SK-N-SH (cell line): ENCODE results near the gene OR9Q1. TPM values are rescaled to one million over a fixed set of nuclear protein-coding genes. Genes with fewer than 3 reads are reported as not detected.

Source experiments
- CTCF ChIA-PET: fragments of 300-600, 350-600 bp; formaldehyde crosslinking; extraction: SDS; loops from one replicate; lab custom pipeline; 2021; lab: Yijun Ruan, JAX
- POLR2A ChIA-PET: fragments of 350-600 bp; sonication (Branson Sonifier 250); formaldehyde crosslinking; extraction: SDS; loops from one replicate; lab custom pipeline; 2020; ENCODE audit warnings: antibody characterized with exemption, inconsistent platforms; lab: Yijun Ruan, JAX
- DNase-seq: peaks from one replicate; pipeline ENCODE4 v3.0.0; 2012
- H2AFZ ChIP-seq: fragments of 200-600 bp; sonication (generic); 2 replicates; pipeline ENCODE4 v1.8.1; 2016; ENCODE audit warnings: antibody characterized with exemption, mild to moderate bottlenecking, low read depth
- H3F3A ChIP-seq: fragments of 200-600 bp; sonication (generic); replicated peaks from 2 replicates; pipeline ENCODE3; 2016; ENCODE audit warnings: antibody characterized with exemption, mild to moderate bottlenecking; ENCODE audit not compliant: insufficient read depth
- H3K27ac ChIP-seq, 2 experiments: fragments of 200-500 bp in 1 of 2; fragments of 200-600 bp in 1 of 2; sonication (Bioruptor generic) in 1 of 2; sonication (generic), shearing (Covaris generic) in 1 of 2; 2 replicates each; pipeline versions ENCODE4 v1.5.1 to v1.6.1; 2014 to 2016; ENCODE audit warnings: low read depth in 2 of 2, inconsistent platforms in 1 of 2, low read length in 1 of 2, mild to moderate bottlenecking in 1 of 2, mixed read lengths in 1 of 2
- H3K27me3 ChIP-seq: fragments of 200-600 bp; sonication (generic), shearing (Covaris generic); 2 replicates; pipeline ENCODE4 v1.6.1; 2016; ENCODE audit warnings: mixed run types; ENCODE audit not compliant: insufficient read depth
- H3K36me3 ChIP-seq, 2 experiments: fragments of 200-500 bp in 1 of 2; fragments of 200-600 bp in 1 of 2; sonication (Bioruptor generic) in 1 of 2; sonication (generic) in 1 of 2; replicated peaks in 1 of 2; 2 replicates each; pipeline versions ENCODE3 to v1.5.1; 2014 to 2016; ENCODE audit warnings: low read length in 1 of 2, mild to moderate bottlenecking in 1 of 2; ENCODE audit not compliant: insufficient read depth in 2 of 2, control insufficient read depth in 1 of 2
- H3K4me1 ChIP-seq, 2 experiments: fragments of 200-500 bp in 1 of 2; fragments of 200-600 bp in 1 of 2; sonication (Bioruptor generic) in 1 of 2; sonication (generic), shearing (Covaris generic) in 1 of 2; 2 replicates each; pipeline versions ENCODE4 v1.5.1 to v1.6.1; 2014 to 2016; ENCODE audit warnings: low read depth in 1 of 2, low read length in 1 of 2, mixed run types in 1 of 2; ENCODE audit not compliant: insufficient read depth in 2 of 2, control insufficient read depth in 1 of 2
- H3K4me2 ChIP-seq: fragments of 200-600 bp; sonication (generic), shearing (Covaris generic); 2 replicates; pipeline ENCODE4 v1.6.1; 2017; ENCODE audit warnings: mixed run types
- H3K4me3 ChIP-seq, 2 experiments: fragments of 200-500 bp in 1 of 2; fragments of 200-600 bp in 1 of 2; sonication (Bioruptor generic) in 1 of 2; sonication (generic), shearing (Covaris generic) in 1 of 2; 2 replicates each; pipeline versions ENCODE4 v1.5.1 to v1.8.1; 2014 to 2016; ENCODE audit warnings: low read depth in 2 of 2, inconsistent platforms in 1 of 2, low read length in 1 of 2, mild to moderate bottlenecking in 1 of 2, mixed read lengths in 1 of 2, moderate library complexity in 1 of 2
- H3K79me2 ChIP-seq: fragments of 200-600 bp; sonication (generic); 2 replicates; pipeline ENCODE4 v1.8.1; 2017; ENCODE audit warnings: mild to moderate bottlenecking; ENCODE audit not compliant: insufficient read depth
- H3K9ac ChIP-seq: fragments of 200-600 bp; sonication (generic); 2 replicates; pipeline ENCODE4 v1.6.1; 2017; ENCODE audit warnings: mixed run types
- H3K9me2 ChIP-seq: fragments of 200-600 bp; sonication (generic); 2 replicates; pipeline ENCODE4 v1.6.1; 2017; ENCODE audit warnings: mixed run types
- H3K9me3 ChIP-seq: fragments of 200-600 bp; sonication (generic); 2 replicates; pipeline ENCODE4 v1.6.1; 2017; ENCODE audit warnings: mixed run types, mild to moderate bottlenecking, moderate library complexity
- H4K20me1 ChIP-seq: fragments of 200-600 bp; sonication (generic); 2 replicates; pipeline ENCODE4 v1.6.1; 2017; ENCODE audit warnings: mild to moderate bottlenecking, mixed run types; ENCODE audit not compliant: insufficient read depth
- CHD2 ChIP-seq: fragments of 150-350 bp; IDR thresholded peaks from 2 replicates; pipeline ENCODE4 v1.6.1; 2018; ENCODE audit warnings: low read length; ENCODE audit not compliant: partially characterized antibody
- EZH2phosphoT487 ChIP-seq: fragments of 200-600 bp; sonication (generic); IDR thresholded peaks from 2 replicates; pipeline ENCODE4 v1.6.1; 2017; ENCODE audit warnings: low read depth, mixed run types, mild to moderate bottlenecking, antibody characterized with exemption, moderate library complexity, borderline replicate concordance
- FOSL2 ChIP-seq: IDR thresholded peaks from 2 replicates; pipeline ENCODE4 v1.4.0; 2012; ENCODE audit warnings: low read depth, mild to moderate bottlenecking, moderate library complexity, borderline replicate concordance
- FOXJ3 ChIP-seq: sonication (generic); formaldehyde crosslinking; IDR thresholded peaks from 2 replicates; pipeline ENCODE4 v1.5.1; 2020; ENCODE audit warnings: mild to moderate bottlenecking, missing genetic modification reagents
- IRF3 ChIP-seq: fragments of 150-350 bp; IDR thresholded peaks from 2 replicates; pipeline ENCODE4 v1.6.1; 2016; ENCODE audit warnings: mild to moderate bottlenecking, low read depth, low read length
- MAX ChIP-seq: IDR thresholded peaks from 2 replicates; pipeline ENCODE4 v1.4.0; 2012; ENCODE audit warnings: low read depth
- PBX3 ChIP-seq: IDR thresholded peaks from 2 replicates; pipeline ENCODE4; 2012
- RAD21 ChIP-seq: IDR thresholded peaks from 2 replicates; pipeline ENCODE4 v1.6.1; 2012; ENCODE audit warnings: mild to moderate bottlenecking, low read length
- REST ChIP-seq: IDR thresholded peaks from 2 replicates; pipeline ENCODE4 v1.6.1; 2012; ENCODE audit warnings: mild to moderate bottlenecking, low read depth, low read length, moderate library complexity
- RFX5 ChIP-seq: IDR thresholded peaks from 2 replicates; pipeline ENCODE4 v1.6.1; 2012; ENCODE audit warnings: mild to moderate bottlenecking, improper control_type of control experiment, low read length
- TCF12 ChIP-seq: IDR thresholded peaks from 2 replicates; pipeline ENCODE4 v1.4.0; 2012
- TEAD4 ChIP-seq: IDR thresholded peaks from 2 replicates; pipeline ENCODE4 v1.4.0; 2012; ENCODE audit warnings: mild to moderate bottlenecking, borderline replicate concordance; ENCODE audit not compliant: insufficient read depth
- YY1 ChIP-seq: IDR thresholded peaks from 2 replicates; pipeline ENCODE4 v1.4.0; 2012; ENCODE audit warnings: low read depth, mild to moderate bottlenecking
- ZBTB33 ChIP-seq: IDR thresholded peaks from 2 replicates; pipeline ENCODE4 v1.4.0; 2012; ENCODE audit warnings: low read depth, borderline replicate concordance
- WGBS: methylation state at CpG from one replicate; pipeline ENCODE4 v1.1.6; 2017; ENCODE audit warnings: low lambda C conversion rate; 5-methylcytosine and 5-hydroxymethylcytosine counted together
- polyA plus RNA-seq, 3 experiments: library from polyadenylated mRNA; depleted of rRNA; stranded (reverse); fragments of >200 nt; gene quantifications; 2 replicates each; pipeline ENCODE4 v1.2.3, GENCODE V29; 2012

OR9Q1 gene
- polyA plus RNA-seq, 1 of the 3 experiments (the other 2 are of a cell fraction) = not detected

- TF ChIP-seq IRF3 = no peak
- no peak for TF ChIP-seq PBX3
- no peak for TF ChIP-seq ZBTB33
- no peak for TF ChIP-seq TCF12
Observed at GRCh38 chr11:57977709-57978108, 46.0 kb upstream of the OR9Q1 start (continued).

- CTCF ChIA-PET = no interaction called here
- no peak for DNase-seq
- no peaks in the 10 kb centered on the region for H3K4me1 ChIP-seq
Observed at GRCh38 chr11:57978686-57979531, 44.8 kb upstream of the OR9Q1 start.

More at GRCh38 chr11:57978686-57979531, 44.8 kb upstream of the OR9Q1 start:
- TF ChIP-seq FOXJ3 (CRISPR knock-in tag) (no peak), FOSL2 (no peak), REST (no peak), MAX (no peak), IRF3 (no peak), PBX3 (no peak), CHD2 (no peak), RFX5 (no peak), YY1 (no peak), RAD21 (no peak), TCF12 (no peak), EZH2phosphoT487 (no peak), TEAD4 (no peak)
- no peaks in the 10 kb centered on the region; the same call in 1 of the 2 replicates for H3K27me3 ChIP-seq
- no peak overlapping the region for H3K4me2 ChIP-seq
- H3F3A ChIP-seq = no peaks in the 10 kb centered on the region
- H3K36me3 ChIP-seq = no peaks in the 10 kb centered on the region
- no peaks in the 10 kb centered on the region for H3K79me2 ChIP-seq
- no peak overlapping the region for H2AFZ ChIP-seq
- no peak overlapping the region for H3K27ac ChIP-seq
- no peak overlapping the region for H3K4me3 ChIP-seq
- H3K9me3 ChIP-seq = no peaks in the 10 kb centered on the region
- H3K9ac ChIP-seq = no peak overlapping the region
- no peaks in the 10 kb centered on the region for H3K9me2 ChIP-seq
- no peaks in the 10 kb centered on the region for H4K20me1 ChIP-seq
- 0% methylated on average over 3 of the region's 3 CpGs for WGBS
- POLR2A ChIA-PET = no interaction called here
